ENCODE measurements around the gene CLIC4.

CLIC4 gene

DNA sequence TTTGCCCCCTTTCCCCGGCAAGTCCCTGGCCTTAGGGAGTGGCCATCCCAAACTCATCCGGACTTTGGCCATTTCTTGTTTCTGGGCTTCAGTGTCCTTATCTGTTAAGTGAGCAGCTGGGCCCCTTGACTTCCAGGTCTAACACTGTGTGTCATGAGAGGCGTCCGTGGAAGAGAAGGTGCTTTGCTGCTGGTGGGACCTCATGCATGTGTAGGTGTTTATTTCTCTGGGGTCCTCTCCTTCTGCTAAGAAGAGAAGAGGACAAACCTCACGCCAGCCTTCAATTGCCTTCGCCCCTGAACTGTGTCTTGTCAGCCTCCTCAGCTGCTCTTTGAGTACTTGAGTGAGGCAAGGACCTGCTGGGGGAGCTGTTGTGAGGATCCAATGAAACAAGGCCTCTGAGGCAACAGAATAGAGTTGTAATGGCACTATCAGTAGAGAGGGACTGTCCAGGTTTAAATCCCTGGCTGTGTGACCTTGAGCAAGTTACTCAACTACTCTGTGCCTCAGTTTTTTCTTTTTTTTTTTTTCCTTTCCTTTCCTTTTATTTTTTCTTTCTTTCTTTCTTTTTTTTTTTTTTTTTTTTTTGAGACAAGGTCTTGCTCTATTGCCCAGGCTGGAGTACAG, 112.4 kb downstream of the CLIC4 start:
- DNase-seq (ENCODE audit: low read depth in 2 of 2, low spot score in 1 of 2), result no peak

- DNase-seq (ENCODE audit: low read depth in 2 of 2, low spot score in 1 of 2), result no peak
Measured at GRCh38 chr1:24858277-24858676, 113.0 kb downstream of the CLIC4 start.

- no peak for DNase-seq (ENCODE audit: low read depth in 2 of 2, low spot score in 1 of 2)
Measured at GRCh38 chr1:24859063-24860010, 114.1 kb downstream of the CLIC4 start.

GRCh38 chr1:24860841-24861240, 115.6 kb downstream of the CLIC4 start:
- no peak for DNase-seq (ENCODE audit: low read depth in 2 of 2, low spot score in 1 of 2)

GRCh38 chr1:24861821-24862727, 116.8 kb downstream of the CLIC4 start:
- no peak for DNase-seq (ENCODE audit: low read depth in 2 of 2, low spot score in 1 of 2)

- no peak for DNase-seq (ENCODE audit: low read depth in 2 of 2, low spot score in 1 of 2)
Measured at GRCh38 chr1:24862775-24863483, 117.7 kb downstream of the CLIC4 start.

DNA sequence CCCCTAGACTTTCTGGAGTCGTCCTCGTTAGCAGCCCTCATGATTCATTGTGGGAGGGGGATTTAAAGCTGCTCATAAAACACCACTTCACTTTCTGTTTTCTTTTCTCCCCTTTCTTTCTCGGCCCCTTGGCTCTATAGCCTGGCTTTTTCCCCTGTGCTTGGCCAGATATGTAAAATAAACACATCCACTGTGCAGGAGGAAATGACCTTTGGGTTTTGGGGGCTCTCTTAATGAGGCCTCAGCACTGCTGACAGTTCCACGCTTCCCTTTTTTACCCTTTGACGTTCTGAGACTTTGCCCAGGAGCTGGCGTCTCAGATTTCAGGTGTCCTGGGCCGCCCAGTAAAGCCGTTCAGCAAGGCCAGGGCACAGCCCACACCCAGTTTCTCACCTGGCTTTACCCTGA, 119.1 kb downstream of the CLIC4 start:
- DNase-seq (ENCODE audit: low read depth in 2 of 2, low spot score in 1 of 2), result no peak

GRCh38 chr1:24865168-24865567, 119.9 kb downstream of the CLIC4 start:
- DNase-seq (ENCODE audit: low read depth in 2 of 2, low spot score in 1 of 2), result no peak

GRCh38 chr1:24865587-24865986, 120.3 kb downstream of the CLIC4 start:
- no peak for DNase-seq (ENCODE audit: low read depth in 2 of 2, low spot score in 1 of 2)

- DNase-seq (ENCODE audit: low read depth in 2 of 2, low spot score in 1 of 2), result no peak
Measured at GRCh38 chr1:24866211-24867083, 121.2 kb downstream of the CLIC4 start.

- DNase-seq (ENCODE audit: low read depth in 2 of 2, low spot score in 1 of 2), result no peak
Measured at GRCh38 chr1:24867084-24867870, 122.0 kb downstream of the CLIC4 start.

GRCh38 chr1:24868016-24868875, 123.0 kb downstream of the CLIC4 start:
- DNase-seq (ENCODE audit: low read depth in 2 of 2, low spot score in 1 of 2), result no peak

- no peak for DNase-seq (ENCODE audit: low read depth in 2 of 2, low spot score in 1 of 2)
Measured at GRCh38 chr1:24870551-24871195, 125.4 kb downstream of the CLIC4 start.

- DNase-seq (ENCODE audit: low read depth in 2 of 2, low spot score in 1 of 2), result no peak
Measured at GRCh38 chr1:24871306-24871901, 126.2 kb downstream of the CLIC4 start.

DNA sequence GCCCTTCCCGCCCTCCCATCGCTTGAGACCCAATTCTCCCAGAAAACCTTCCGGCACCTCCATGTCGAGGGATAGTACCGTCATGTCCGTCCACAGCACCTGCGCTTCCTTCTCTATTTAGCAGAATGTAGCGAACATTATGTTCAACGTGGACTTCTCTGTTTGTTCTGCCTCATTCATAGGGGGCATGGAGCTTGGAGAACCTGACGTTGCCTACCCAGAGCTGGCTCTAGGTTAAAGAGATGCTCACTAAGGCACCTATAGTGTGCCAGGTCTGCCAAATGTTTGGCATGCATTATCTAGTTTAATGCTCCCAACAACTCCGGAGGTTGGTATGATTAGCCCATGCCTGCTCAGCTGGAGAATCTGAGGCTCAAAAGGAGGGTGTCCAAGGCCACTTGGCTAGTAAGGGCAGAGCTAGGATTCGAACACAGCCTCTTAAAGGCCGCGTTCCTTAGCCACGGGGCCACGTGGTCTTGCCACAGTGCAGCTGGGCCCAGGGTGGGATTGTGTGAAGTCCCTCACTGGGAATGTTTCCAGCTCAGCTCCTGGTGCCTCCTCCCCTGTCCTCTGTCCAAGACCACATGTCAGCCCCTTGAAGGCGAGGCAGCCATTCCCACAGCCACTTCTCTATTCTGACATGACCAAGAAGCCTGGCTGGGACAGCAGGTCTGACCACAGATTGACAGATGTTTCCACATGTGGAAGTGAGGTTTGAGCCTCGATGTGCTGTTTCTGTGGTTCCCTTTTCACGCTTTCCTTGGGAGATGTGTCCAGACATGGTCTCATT, 127.0 kb downstream of the CLIC4 start:
- DNase-seq (ENCODE audit: low read depth in 2 of 2, low spot score in 1 of 2), result no peak

GRCh38 chr1:24873148-24873547, 127.9 kb downstream of the CLIC4 start:
- DNase-seq (ENCODE audit: low read depth in 2 of 2, low spot score in 1 of 2), result no peak
